ENCODE measurements around the gene NPC1.

Gene NPC1

GRCh38 chr18:23593720-23594119 lies 7.4 kb upstream of the NPC1 start:
- no peak for DNase-seq (ENCODE audit: low read depth)

GRCh38 chr18:23592911-23593310 lies 6.6 kb upstream of the NPC1 start:
- no peak for TF ChIP-seq CTCF (IDR thresholded peaks at IDR 0.05; ENCODE audit: control insufficient read depth, extremely low read depth, insufficient read depth)
- no peak overlapping the region for H3K4me3 ChIP-seq (ENCODE audit: low read depth, low read length)
- no peak for DNase-seq (ENCODE audit: low read depth)

More at GRCh38 chr18:23593720-23594119, 7.4 kb upstream of the NPC1 start:
- no peak overlapping the region for H3K4me3 ChIP-seq (ENCODE audit: low read depth, low read length)
- no peak for TF ChIP-seq CTCF (IDR thresholded peaks at IDR 0.05; ENCODE audit: control insufficient read depth, extremely low read depth, insufficient read depth)

- H3K4me3 ChIP-seq (ENCODE audit: low read depth, low read length), result no peak overlapping the region
- no peak for DNase-seq (ENCODE audit: low read depth)
- TF ChIP-seq CTCF (IDR thresholded peaks at IDR 0.05; ENCODE audit: control insufficient read depth, extremely low read depth, insufficient read depth), result no peak
Measured at GRCh38 chr18:23591011-23591410, 4.7 kb upstream of the NPC1 start.

GRCh38 chr18:23588836-23589560 lies 2.7 kb upstream of the NPC1 start:
- no peak overlapping the region for H3K4me3 ChIP-seq (ENCODE audit: low read depth, low read length)
- DNase-seq (ENCODE audit: low read depth), result no peak
- no peak for TF ChIP-seq CTCF (IDR thresholded peaks at IDR 0.05; ENCODE audit: control insufficient read depth, extremely low read depth, insufficient read depth)

- no peak for DNase-seq (ENCODE audit: low read depth)
- no peak for TF ChIP-seq CTCF (IDR thresholded peaks at IDR 0.05; ENCODE audit: control insufficient read depth, extremely low read depth, insufficient read depth)
- H3K4me3 ChIP-seq (ENCODE audit: low read depth, low read length), result peak overlapping the region; percentile 13
Measured at GRCh38 chr18:23587220-23587642, 925 bp upstream of the NPC1 start.

GRCh38 chr18:23585897-23586248 lies 433 bp downstream of the NPC1 start:
- H3K4me3 ChIP-seq (ENCODE audit: low read depth, low read length), result peak overlapping the region; percentile 87
- TF ChIP-seq CTCF (IDR thresholded peaks at IDR 0.05; ENCODE audit: control insufficient read depth, extremely low read depth, insufficient read depth), result no peak
- no peak for DNase-seq (ENCODE audit: low read depth)
